Measurements from ENCODE around the gene TRIM41.
A peak's percentile ranks its signal among the peaks of the same experiment; 100 is the strongest.

The TRIM41 gene

DNA sequence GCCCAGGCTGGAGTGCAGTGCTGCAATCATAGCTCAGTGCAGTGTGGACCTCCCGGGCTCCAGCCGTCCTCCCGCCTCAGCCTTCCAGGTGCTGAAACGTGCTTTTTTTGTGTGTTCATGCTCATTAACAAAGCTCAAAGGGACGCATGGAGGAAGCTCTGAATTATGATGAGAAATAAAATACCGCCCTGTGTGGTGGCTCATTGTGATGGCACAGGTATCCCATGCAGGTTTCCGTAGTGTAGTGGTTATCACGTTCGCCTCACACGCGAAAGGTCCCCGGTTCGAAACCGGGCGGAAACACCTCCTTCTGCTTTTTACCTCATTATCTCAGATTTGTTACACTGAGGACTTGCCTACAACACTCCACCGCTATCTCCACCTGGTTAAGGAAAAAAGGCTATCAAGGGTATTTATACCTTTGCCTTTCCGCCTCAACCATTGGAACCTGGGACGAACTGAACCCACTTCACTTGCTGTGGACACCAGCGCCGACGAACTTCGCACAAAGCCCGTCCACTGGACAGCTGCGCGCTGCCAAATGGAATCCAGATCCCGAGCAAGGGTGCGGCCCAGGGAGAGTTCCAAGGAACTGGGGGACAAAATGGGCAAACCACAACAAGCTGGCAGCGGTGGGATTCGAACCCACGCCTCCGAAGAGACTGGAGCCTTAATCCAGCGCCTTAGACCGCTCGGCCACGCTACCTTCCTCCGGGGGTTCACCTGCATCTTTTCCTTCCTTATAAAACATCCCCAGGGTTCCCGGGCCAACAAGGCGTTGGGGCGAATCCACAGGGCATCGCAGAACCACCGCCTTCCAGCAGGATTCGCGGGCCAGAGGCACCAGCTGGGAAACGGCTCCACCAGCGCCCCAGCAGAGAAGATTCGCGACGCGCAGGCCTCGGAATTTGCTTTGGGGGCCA is 49.4 kb upstream of the TRIM41 start (continued):
- TF ChIP-seq, protein P1, sequence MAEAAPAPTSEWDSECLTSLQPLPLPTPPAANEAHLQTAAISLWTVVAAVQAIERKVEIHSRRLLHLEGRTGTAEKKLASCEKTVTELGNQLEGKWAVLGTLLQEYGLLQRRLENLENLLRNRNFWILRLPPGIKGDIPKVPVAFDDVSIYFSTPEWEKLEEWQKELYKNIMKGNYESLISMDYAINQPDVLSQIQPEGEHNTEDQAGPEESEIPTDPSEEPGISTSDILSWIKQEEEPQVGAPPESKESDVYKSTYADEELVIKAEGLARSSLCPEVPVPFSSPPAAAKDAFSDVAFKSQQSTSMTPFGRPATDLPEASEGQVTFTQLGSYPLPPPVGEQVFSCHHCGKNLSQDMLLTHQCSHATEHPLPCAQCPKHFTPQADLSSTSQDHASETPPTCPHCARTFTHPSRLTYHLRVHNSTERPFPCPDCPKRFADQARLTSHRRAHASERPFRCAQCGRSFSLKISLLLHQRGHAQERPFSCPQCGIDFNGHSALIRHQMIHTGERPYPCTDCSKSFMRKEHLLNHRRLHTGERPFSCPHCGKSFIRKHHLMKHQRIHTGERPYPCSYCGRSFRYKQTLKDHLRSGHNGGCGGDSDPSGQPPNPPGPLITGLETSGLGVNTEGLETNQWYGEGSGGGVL (tag by site-specific recombination; IDR thresholded peaks at IDR 0.05): peak; percentile 46; the same call in 1 of the 2 replicates
- TF ChIP-seq ZNF175 (tag by site-specific recombination; IDR thresholded peaks at IDR 0.05): no peak
- peak; percentile 34; the same call in 1 of the 2 replicates for TF ChIP-seq KLF9 (tag by site-specific recombination; IDR thresholded peaks at IDR 0.05; ENCODE audit: low read depth)
- TF ChIP-seq ZNF138 (tag by site-specific recombination; IDR thresholded peaks at IDR 0.05; ENCODE audit: borderline replicate concordance): no peak
- TF ChIP-seq MYNN (tag by site-specific recombination; IDR thresholded peaks at IDR 0.05; ENCODE audit: borderline replicate concordance): no peak
- peak; percentile 15; the same call in 1 of the 2 replicates for TF ChIP-seq ZNF16 (tag by site-specific recombination; IDR thresholded peaks at IDR 0.05; ENCODE audit: low read depth)
- TF ChIP-seq RBAK (tag by site-specific recombination; IDR thresholded peaks at IDR 0.05): no peak
- no peak for TF ChIP-seq ZNF654 (tag by site-specific recombination; IDR thresholded peaks at IDR 0.05; ENCODE audit: low read depth)
- TF ChIP-seq, protein P2, sequence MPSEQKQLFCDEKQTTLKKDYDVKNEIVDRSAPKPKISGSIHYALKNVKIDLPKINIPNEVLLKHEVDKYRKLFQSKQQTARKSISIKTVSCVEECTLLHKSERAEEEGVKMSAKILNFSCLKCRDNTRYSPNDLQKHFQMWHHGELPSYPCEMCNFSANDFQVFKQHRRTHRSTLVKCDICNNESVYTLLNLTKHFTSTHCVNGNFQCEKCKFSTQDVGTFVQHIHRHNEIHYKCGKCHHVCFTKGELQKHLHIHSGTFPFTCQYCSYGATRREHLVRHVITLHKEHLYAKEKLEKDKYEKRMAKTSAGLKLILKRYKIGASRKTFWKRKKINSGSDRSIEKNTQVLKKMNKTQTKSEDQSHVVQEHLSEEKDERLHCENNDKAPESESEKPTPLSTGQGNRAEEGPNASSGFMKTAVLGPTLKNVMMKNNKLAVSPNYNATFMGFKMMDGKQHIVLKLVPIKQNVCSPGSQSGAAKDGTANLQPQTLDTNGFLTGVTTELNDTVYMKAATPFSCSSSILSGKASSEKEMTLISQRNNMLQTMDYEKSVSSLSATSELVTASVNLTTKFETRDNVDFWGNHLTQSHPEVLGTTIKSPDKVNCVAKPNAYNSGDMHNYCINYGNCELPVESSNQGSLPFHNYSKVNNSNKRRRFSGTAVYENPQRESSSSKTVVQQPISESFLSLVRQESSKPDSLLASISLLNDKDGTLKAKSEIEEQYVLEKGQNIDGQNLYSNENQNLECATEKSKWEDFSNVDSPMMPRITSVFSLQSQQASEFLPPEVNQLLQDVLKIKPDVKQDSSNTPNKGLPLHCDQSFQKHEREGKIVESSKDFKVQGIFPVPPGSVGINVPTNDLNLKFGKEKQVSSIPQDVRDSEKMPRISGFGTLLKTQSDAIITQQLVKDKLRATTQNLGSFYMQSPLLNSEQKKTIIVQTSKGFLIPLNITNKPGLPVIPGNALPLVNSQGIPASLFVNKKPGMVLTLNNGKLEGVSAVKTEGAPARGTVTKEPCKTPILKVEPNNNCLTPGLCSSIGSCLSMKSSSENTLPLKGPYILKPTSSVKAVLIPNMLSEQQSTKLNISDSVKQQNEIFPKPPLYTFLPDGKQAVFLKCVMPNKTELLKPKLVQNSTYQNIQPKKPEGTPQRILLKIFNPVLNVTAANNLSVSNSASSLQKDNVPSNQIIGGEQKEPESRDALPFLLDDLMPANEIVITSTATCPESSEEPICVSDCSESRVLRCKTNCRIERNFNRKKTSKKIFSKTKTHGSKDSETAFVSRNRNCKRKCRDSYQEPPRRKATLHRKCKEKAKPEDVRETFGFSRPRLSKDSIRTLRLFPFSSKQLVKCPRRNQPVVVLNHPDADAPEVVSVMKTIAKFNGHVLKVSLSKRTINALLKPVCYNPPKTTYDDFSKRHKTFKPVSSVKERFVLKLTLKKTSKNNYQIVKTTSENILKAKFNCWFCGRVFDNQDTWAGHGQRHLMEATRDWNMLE (tag by site-specific recombination; conservative IDR thresholded peaks at IDR 0.05; ENCODE audit: low read depth): 0 out of 2 replicates have a peak, but pooled peaks have one; percentile 11
- TF ChIP-seq ZNF404 (tag by site-specific recombination; IDR thresholded peaks at IDR 0.05): no peak
- TF ChIP-seq ZSCAN16 (tag by site-specific recombination; IDR thresholded peaks at IDR 0.05): 0 out of 2 replicates have a peak, but pooled peaks have one; percentile 17
- TF ChIP-seq, protein P3, sequence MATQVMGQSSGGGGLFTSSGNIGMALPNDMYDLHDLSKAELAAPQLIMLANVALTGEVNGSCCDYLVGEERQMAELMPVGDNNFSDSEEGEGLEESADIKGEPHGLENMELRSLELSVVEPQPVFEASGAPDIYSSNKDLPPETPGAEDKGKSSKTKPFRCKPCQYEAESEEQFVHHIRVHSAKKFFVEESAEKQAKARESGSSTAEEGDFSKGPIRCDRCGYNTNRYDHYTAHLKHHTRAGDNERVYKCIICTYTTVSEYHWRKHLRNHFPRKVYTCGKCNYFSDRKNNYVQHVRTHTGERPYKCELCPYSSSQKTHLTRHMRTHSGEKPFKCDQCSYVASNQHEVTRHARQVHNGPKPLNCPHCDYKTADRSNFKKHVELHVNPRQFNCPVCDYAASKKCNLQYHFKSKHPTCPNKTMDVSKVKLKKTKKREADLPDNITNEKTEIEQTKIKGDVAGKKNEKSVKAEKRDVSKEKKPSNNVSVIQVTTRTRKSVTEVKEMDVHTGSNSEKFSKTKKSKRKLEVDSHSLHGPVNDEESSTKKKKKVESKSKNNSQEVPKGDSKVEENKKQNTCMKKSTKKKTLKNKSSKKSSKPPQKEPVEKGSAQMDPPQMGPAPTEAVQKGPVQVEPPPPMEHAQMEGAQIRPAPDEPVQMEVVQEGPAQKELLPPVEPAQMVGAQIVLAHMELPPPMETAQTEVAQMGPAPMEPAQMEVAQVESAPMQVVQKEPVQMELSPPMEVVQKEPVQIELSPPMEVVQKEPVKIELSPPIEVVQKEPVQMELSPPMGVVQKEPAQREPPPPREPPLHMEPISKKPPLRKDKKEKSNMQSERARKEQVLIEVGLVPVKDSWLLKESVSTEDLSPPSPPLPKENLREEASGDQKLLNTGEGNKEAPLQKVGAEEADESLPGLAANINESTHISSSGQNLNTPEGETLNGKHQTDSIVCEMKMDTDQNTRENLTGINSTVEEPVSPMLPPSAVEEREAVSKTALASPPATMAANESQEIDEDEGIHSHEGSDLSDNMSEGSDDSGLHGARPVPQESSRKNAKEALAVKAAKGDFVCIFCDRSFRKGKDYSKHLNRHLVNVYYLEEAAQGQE (tag by site-specific recombination; IDR thresholded peaks at IDR 0.05): peak; percentile 86; the same call in 1 of the 2 replicates
- TF ChIP-seq, protein P4, sequence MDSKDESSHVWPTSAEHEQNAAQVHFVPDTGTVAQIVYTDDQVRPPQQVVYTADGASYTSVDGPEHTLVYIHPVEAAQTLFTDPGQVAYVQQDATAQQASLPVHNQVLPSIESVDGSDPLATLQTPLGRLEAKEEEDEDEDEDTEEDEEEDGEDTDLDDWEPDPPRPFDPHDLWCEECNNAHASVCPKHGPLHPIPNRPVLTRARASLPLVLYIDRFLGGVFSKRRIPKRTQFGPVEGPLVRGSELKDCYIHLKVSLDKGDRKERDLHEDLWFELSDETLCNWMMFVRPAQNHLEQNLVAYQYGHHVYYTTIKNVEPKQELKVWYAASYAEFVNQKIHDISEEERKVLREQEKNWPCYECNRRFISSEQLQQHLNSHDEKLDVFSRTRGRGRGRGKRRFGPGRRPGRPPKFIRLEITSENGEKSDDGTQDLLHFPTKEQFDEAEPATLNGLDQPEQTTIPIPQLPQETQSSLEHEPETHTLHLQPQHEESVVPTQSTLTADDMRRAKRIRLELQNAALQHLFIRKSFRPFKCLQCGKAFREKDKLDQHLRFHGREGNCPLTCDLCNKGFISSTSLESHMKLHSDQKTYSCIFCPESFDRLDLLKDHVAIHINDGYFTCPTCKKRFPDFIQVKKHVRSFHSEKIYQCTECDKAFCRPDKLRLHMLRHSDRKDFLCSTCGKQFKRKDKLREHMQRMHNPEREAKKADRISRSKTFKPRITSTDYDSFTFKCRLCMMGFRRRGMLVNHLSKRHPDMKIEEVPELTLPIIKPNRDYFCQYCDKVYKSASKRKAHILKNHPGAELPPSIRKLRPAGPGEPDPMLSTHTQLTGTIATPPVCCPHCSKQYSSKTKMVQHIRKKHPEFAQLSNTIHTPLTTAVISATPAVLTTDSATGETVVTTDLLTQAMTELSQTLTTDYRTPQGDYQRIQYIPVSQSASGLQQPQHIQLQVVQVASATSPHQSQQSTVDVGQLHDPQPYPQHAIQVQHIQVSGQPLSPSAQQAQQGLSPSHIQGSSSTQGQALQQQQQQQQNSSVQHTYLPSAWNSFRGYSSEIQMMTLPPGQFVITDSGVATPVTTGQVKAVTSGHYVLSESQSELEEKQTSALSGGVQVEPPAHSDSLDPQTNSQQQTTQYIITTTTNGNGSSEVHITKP (tag by site-specific recombination; IDR thresholded peaks at IDR 0.05): peak; percentile 91
- TF ChIP-seq ZNF341 (tag by site-specific recombination; IDR thresholded peaks at IDR 0.05; ENCODE audit: low read depth): no peak
- TF ChIP-seq TCF7L2 (IDR thresholded peaks at IDR 0.05; ENCODE audit: borderline replicate concordance, low read depth, low read length): peak; percentile 43; the same call in 1 of the 2 replicates
- peak; percentile 61 for TF ChIP-seq KLF1 (tag by site-specific recombination; IDR thresholded peaks at IDR 0.05)
- TF ChIP-seq ZNF324 (tag by site-specific recombination; IDR thresholded peaks at IDR 0.05): peak; percentile 89
- peak; percentile 39; the same call in 1 of the 2 replicates for TF ChIP-seq ZNF777 (tag by site-specific recombination; IDR thresholded peaks at IDR 0.05; ENCODE audit: borderline replicate concordance)
- TF ChIP-seq, protein P5, sequence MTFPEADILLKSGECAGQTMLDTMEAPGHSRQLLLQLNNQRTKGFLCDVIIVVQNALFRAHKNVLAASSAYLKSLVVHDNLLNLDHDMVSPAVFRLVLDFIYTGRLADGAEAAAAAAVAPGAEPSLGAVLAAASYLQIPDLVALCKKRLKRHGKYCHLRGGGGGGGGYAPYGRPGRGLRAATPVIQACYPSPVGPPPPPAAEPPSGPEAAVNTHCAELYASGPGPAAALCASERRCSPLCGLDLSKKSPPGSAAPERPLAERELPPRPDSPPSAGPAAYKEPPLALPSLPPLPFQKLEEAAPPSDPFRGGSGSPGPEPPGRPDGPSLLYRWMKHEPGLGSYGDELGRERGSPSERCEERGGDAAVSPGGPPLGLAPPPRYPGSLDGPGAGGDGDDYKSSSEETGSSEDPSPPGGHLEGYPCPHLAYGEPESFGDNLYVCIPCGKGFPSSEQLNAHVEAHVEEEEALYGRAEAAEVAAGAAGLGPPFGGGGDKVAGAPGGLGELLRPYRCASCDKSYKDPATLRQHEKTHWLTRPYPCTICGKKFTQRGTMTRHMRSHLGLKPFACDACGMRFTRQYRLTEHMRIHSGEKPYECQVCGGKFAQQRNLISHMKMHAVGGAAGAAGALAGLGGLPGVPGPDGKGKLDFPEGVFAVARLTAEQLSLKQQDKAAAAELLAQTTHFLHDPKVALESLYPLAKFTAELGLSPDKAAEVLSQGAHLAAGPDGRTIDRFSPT (tag by site-specific recombination; IDR thresholded peaks at IDR 0.05): peak; percentile 97
- TF ChIP-seq ZNF423 (tag by site-specific recombination; IDR thresholded peaks at IDR 0.05): no peak; the same call in 1 of the 2 replicates
